ENCODE measurements around the gene ARHGAP30. TPM values are rescaled to one million over a fixed set of nuclear protein-coding genes. Genes with fewer than 3 reads are reported as not detected.

Gene ARHGAP30
- total RNA-seq, 1 experiment from 2014 or later = not detected

- Histone ChIP-seq H3K27me3 (replicated peaks) (no peaks in the 10 kb centered on the region), H3K9me3 (replicated peaks) (no peaks in the 10 kb centered on the region), H3K4me3 (no peak overlapping the region), H3K27ac (no peak overlapping the region), H3K4me1 (replicated peaks) (peaks cover 36% of the 10 kb centered on the region), H3K36me3 (no peaks in the 10 kb centered on the region)
- no peak for DNase-seq (ENCODE audit: low read depth in 1 of 2, low spot score in 2 of 2)
These were observed 14.3 kb upstream of the ARHGAP30 start for GRCh38 chr1:161083748-161084596.

- 0 out of 2 replicates have a peak overlapping the region, but pooled peaks have one; percentile 5 for H3K27ac ChIP-seq
- H3K4me1 ChIP-seq (replicated peaks) = peaks cover 36% of the 10 kb centered on the region
- H3K4me3 ChIP-seq = no peak overlapping the region
- DNase-seq (ENCODE audit: low read depth in 1 of 2, low spot score in 2 of 2) = peak; percentile 76 to 91
- no peaks in the 10 kb centered on the region for H3K36me3 ChIP-seq
- no peaks in the 10 kb centered on the region for H3K27me3 ChIP-seq (replicated peaks)
- no peaks in the 10 kb centered on the region for H3K9me3 ChIP-seq (replicated peaks)
These were observed 13.5 kb upstream of the ARHGAP30 start for GRCh38 chr1:161082996-161083747.

- Histone ChIP-seq H3K4me3 (no peak overlapping the region), H3K27ac (no peak overlapping the region), H3K27me3 (replicated peaks) (no peaks in the 10 kb centered on the region), H3K36me3 (no peaks in the 10 kb centered on the region), H3K9me3 (replicated peaks) (no peaks in the 10 kb centered on the region), H3K4me1 (replicated peaks) (peaks cover 36% of the 10 kb centered on the region)
- no peak for DNase-seq (ENCODE audit: low read depth in 1 of 2, low spot score in 2 of 2)
These were observed 12.8 kb upstream of the ARHGAP30 start for GRCh38 chr1:161082483-161082882.

GRCh38 chr1:161081519-161081918, 11.8 kb upstream of the ARHGAP30 start:
- no peaks in the 10 kb centered on the region for H3K9me3 ChIP-seq (replicated peaks)
- H3K4me1 ChIP-seq (replicated peaks) = peaks cover 36% of the 10 kb centered on the region
- H3K4me3 ChIP-seq = no peak overlapping the region
- H3K27ac ChIP-seq = no peak overlapping the region
- DNase-seq (ENCODE audit: low read depth in 1 of 2, low spot score in 2 of 2) = no peak
- no peaks in the 10 kb centered on the region for H3K36me3 ChIP-seq
- H3K27me3 ChIP-seq (replicated peaks) = no peaks in the 10 kb centered on the region

GRCh38 chr1:161080441-161081405, 11.0 kb upstream of the ARHGAP30 start:
- Histone ChIP-seq H3K36me3 (no peaks in the 10 kb centered on the region), H3K4me3 (no peak overlapping the region), H3K27ac (no peak overlapping the region), H3K27me3 (replicated peaks) (no peaks in the 10 kb centered on the region), H3K9me3 (replicated peaks) (no peaks in the 10 kb centered on the region), H3K4me1 (replicated peaks) (peaks cover 30% of the 10 kb centered on the region)
- DNase-seq (ENCODE audit: low read depth in 1 of 2, low spot score in 2 of 2) = no peak

GRCh38 chr1:161079436-161080110, 9.9 kb upstream of the ARHGAP30 start:
- DNase-seq (ENCODE audit: low read depth in 1 of 2, low spot score in 2 of 2) = no peak
- Histone ChIP-seq H3K36me3 (no peaks in the 10 kb centered on the region), H3K4me3 (no peak overlapping the region), H3K27me3 (replicated peaks) (no peaks in the 10 kb centered on the region), H3K9me3 (replicated peaks) (no peaks in the 10 kb centered on the region), H3K4me1 (replicated peaks) (peaks cover 19% of the 10 kb centered on the region), H3K27ac (no peak overlapping the region)

- H3K27me3 ChIP-seq (replicated peaks) = no peaks in the 10 kb centered on the region
- no peaks in the 10 kb centered on the region for H3K9me3 ChIP-seq (replicated peaks)
- no peak overlapping the region for H3K4me3 ChIP-seq
- H3K27ac ChIP-seq = no peak overlapping the region
- H3K4me1 ChIP-seq (replicated peaks) = no peaks in the 10 kb centered on the region
- H3K36me3 ChIP-seq = no peaks in the 10 kb centered on the region
- DNase-seq (ENCODE audit: low read depth in 1 of 2, low spot score in 2 of 2) = no peak
These were observed 7.7 kb upstream of the ARHGAP30 start for GRCh38 chr1:161077426-161077825.

- Histone ChIP-seq H3K36me3 (no peaks in the 10 kb centered on the region), H3K27me3 (replicated peaks) (no peaks in the 10 kb centered on the region), H3K4me1 (replicated peaks) (no peaks in the 10 kb centered on the region), H3K9me3 (replicated peaks) (no peaks in the 10 kb centered on the region), H3K27ac (no peak overlapping the region), H3K4me3 (no peak overlapping the region)
- no peak for DNase-seq (ENCODE audit: low read depth in 1 of 2, low spot score in 2 of 2)
These were observed 6.7 kb upstream of the ARHGAP30 start for GRCh38 chr1:161076410-161076809.

- Histone ChIP-seq H3K36me3 (no peaks in the 10 kb centered on the region), H3K27me3 (replicated peaks) (no peaks in the 10 kb centered on the region), H3K4me3 (no peak overlapping the region), H3K9me3 (replicated peaks) (no peaks in the 10 kb centered on the region), H3K27ac (no peak overlapping the region), H3K4me1 (replicated peaks) (no peaks in the 10 kb centered on the region; the same call in 1 of the 2 replicates)
- DNase-seq (ENCODE audit: low read depth in 1 of 2, low spot score in 2 of 2) = no peak
These were observed 5.1 kb upstream of the ARHGAP30 start for GRCh38 chr1:161074676-161075368.

GRCh38 chr1:161073474-161074121, 3.9 kb upstream of the ARHGAP30 start:
- Histone ChIP-seq H3K36me3 (no peaks in the 10 kb centered on the region), H3K9me3 (replicated peaks) (no peaks in the 10 kb centered on the region), H3K4me1 (replicated peaks) (no peaks in the 10 kb centered on the region; the same call in 1 of the 2 replicates), H3K4me3 (no peak overlapping the region), H3K27ac (no peak overlapping the region), H3K27me3 (replicated peaks) (no peaks in the 10 kb centered on the region)
- no peak for DNase-seq (ENCODE audit: low read depth in 1 of 2, low spot score in 2 of 2)

GRCh38 chr1:161072751-161073449, 3.2 kb upstream of the ARHGAP30 start:
- no peaks in the 10 kb centered on the region for H3K27me3 ChIP-seq (replicated peaks)
- no peak overlapping the region for H3K27ac ChIP-seq
- no peak overlapping the region for H3K4me3 ChIP-seq
- no peaks in the 10 kb centered on the region; the same call in 1 of the 2 replicates for H3K4me1 ChIP-seq (replicated peaks)
- no peaks in the 10 kb centered on the region for H3K9me3 ChIP-seq (replicated peaks)
- no peak for DNase-seq (ENCODE audit: low read depth in 1 of 2, low spot score in 2 of 2)
- H3K36me3 ChIP-seq = no peaks in the 10 kb centered on the region

All from SJSA1 (cell line).